ENCODE results near the gene ASCC3. TPM values are rescaled to one million over a fixed set of nuclear protein-coding genes. Genes with fewer than 3 reads are reported as not detected.
"Not testable (repeated sequence)": the region's sequence is repeated elsewhere in the genome, so short reads cannot be mapped to it uniquely, and the experiment has no call there.

ASCC3 gene
- total and polyA plus RNA-seq, 2 donors = 14.5 to 32.6 TPM

DNA sequence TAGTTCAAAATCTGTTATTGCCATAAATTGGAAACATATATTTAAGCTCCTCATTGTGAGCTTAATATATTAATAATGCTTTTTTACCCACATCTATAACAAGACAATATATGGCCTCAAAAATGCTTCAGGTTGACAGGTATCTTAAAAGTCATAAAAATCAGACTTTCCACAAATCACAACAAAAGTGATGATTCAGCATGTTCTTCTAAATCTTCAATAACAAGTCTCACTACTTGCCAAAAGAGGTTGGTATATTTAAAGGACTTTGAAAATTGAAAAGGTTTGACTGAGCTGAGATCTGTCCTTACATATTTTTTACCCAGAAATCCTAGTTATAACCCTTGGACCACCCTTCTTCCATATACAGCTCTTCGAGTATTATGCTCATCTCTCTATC lies 41.7 kb downstream of the ASCC3 start:
- Histone ChIP-seq H3K4me1 (ENCODE audit: control insufficient read depth in 2 of 2, insufficient read depth in 2 of 2, low read length in 2 of 2) (no peaks in the 10 kb centered on the region), H3K4me3 (ENCODE audit: low read length in 2 of 2) (no peak overlapping the region), H3K27me3 (ENCODE audit: control insufficient read depth in 2 of 2, insufficient read depth in 1 of 2, low read length in 1 of 2) (no peaks in the 10 kb centered on the region), H3K36me3 (ENCODE audit: control insufficient read depth in 2 of 2, insufficient read depth in 2 of 2, low read length in 1 of 2) (peaks cover 0 to 3% of the 10 kb centered on the region in 2 donors), H3K27ac (ENCODE audit: low read depth in 1 of 2, low read length in 1 of 2) (no peak overlapping the region), H3K9me3 (ENCODE audit: control insufficient read depth in 2 of 2, insufficient read depth in 1 of 2, low read length in 1 of 2) (no peaks in the 10 kb centered on the region)
- DNase-seq (ENCODE audit: low read depth in 6 of 9, low spot score in 9 of 9) = no peak
- 96% methylated on average over 1 of the region's 1 CpG for WGBS

GRCh38 chr6:100838011-100838410 lies 43.1 kb downstream of the ASCC3 start:
- no peak overlapping the region for H3K27ac ChIP-seq (ENCODE audit: low read depth in 1 of 2, low read length in 1 of 2)
- DNase-seq (ENCODE audit: low read depth in 6 of 9, low spot score in 9 of 9) = no peak
- H3K9me3 ChIP-seq (ENCODE audit: control insufficient read depth in 2 of 2, insufficient read depth in 1 of 2, low read length in 1 of 2) = no peaks in the 10 kb centered on the region
- no peaks in the 10 kb centered on the region for H3K4me1 ChIP-seq (ENCODE audit: control insufficient read depth in 2 of 2, insufficient read depth in 2 of 2, low read length in 2 of 2)
- H3K4me3 ChIP-seq (ENCODE audit: low read length in 2 of 2) = no peak overlapping the region
- H3K27me3 ChIP-seq (ENCODE audit: control insufficient read depth in 2 of 2, insufficient read depth in 1 of 2, low read length in 1 of 2) = no peaks in the 10 kb centered on the region
- H3K36me3 ChIP-seq (ENCODE audit: control insufficient read depth in 2 of 2, insufficient read depth in 2 of 2, low read length in 1 of 2) = peaks cover 0 to 3% of the 10 kb centered on the region in 2 donors

DNA sequence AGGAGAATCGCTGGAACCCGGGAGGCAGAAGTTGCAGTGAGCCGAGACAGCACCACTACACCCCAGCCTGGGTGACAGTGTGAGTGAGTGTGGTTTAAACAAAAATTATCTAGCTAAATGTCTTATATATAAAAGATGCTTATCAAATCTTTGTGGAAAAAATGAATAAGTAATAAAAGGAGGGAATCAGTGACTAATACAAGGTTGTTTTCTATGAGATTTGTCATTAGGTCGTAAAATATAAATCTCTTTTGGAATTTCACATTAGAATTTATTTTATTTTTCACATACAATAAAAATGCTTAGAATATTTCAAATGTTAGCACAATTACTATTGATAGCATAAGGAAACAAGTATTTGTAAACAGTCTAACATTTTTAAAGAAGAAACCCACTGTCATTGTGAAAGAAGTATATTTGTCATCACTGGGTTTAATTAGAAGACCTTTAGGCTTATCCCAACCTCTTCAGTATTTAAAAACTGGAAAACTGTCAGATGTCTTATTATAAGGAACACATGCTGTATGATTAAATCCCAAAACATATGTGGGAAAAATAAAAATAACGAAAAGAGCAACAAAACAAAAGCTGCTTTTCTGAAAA lies 47.1 kb downstream of the ASCC3 start:
- H3K36me3 ChIP-seq (ENCODE audit: control insufficient read depth in 2 of 2, insufficient read depth in 2 of 2, low read length in 1 of 2) = peaks cover 0 to 3% of the 10 kb centered on the region in 2 donors
- DNase-seq (ENCODE audit: low read depth in 6 of 9, low spot score in 9 of 9) = no peak
- H3K27ac ChIP-seq (ENCODE audit: low read depth in 1 of 2, low read length in 1 of 2) = no peak overlapping the region
- H3K4me1 ChIP-seq (ENCODE audit: control insufficient read depth in 2 of 2, insufficient read depth in 2 of 2, low read length in 2 of 2) = no peaks in the 10 kb centered on the region
- peaks cover 0 to 4% of the 10 kb centered on the region in 2 donors for H3K9me3 ChIP-seq (ENCODE audit: control insufficient read depth in 2 of 2, insufficient read depth in 1 of 2, low read length in 1 of 2)
- 97% methylated on average over 5 of the region's 5 CpGs for WGBS
- H3K27me3 ChIP-seq (ENCODE audit: control insufficient read depth in 2 of 2, insufficient read depth in 1 of 2, low read length in 1 of 2) = no peaks in the 10 kb centered on the region
- no peak overlapping the region for H3K4me3 ChIP-seq (ENCODE audit: low read length in 2 of 2)

DNA sequence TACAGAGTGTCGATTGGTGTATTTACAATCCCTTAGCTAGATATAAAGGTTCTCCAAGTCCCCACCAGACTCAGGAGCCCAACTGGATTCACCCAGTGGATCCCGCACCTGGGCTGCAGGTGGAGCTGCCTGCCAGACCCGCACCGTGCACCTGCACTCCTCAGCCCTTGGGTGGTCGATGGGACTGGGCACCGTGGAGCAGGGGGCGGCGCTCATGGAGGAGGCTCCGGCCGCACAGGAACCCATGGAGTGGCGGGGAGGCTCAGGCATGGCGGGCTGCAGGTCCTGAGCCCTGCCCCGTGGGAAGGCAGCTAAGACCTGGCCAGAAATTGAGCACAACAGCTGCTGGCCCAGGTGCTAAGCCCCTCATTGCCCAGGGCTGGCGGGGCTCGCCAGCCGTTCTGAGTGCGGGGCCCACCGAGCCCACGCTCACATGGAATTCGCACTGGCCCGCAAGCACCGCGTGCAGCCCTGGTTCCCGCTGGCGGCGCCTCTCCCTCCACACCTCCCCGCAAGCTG lies 52.0 kb downstream of the ASCC3 start:
- not testable (repeated sequence) for H3K4me1 ChIP-seq (ENCODE audit: control insufficient read depth in 2 of 2, insufficient read depth in 2 of 2, low read length in 2 of 2); H3K4me3 ChIP-seq (ENCODE audit: low read length in 2 of 2); H3K27me3 ChIP-seq (ENCODE audit: control insufficient read depth in 2 of 2, insufficient read depth in 1 of 2, low read length in 1 of 2); H3K9me3 ChIP-seq (ENCODE audit: control insufficient read depth in 2 of 2, insufficient read depth in 1 of 2, low read length in 1 of 2); H3K36me3 ChIP-seq (ENCODE audit: control insufficient read depth in 2 of 2, insufficient read depth in 2 of 2, low read length in 1 of 2); H3K27ac ChIP-seq (ENCODE audit: low read depth in 1 of 2, low read length in 1 of 2); DNase-seq (ENCODE audit: low read depth in 6 of 9, low spot score in 9 of 9)
- WGBS = 97% methylated on average over 27 of the region's 27 CpGs

GRCh38 chr6:100823041-100823440 lies 58.1 kb downstream of the ASCC3 start:
- H3K27me3 ChIP-seq (ENCODE audit: control insufficient read depth in 2 of 2, insufficient read depth in 1 of 2, low read length in 1 of 2) = no peaks in the 10 kb centered on the region
- H3K27ac ChIP-seq (ENCODE audit: low read depth in 1 of 2, low read length in 1 of 2) = no peak overlapping the region
- H3K4me3 ChIP-seq (ENCODE audit: low read length in 2 of 2) = no peak overlapping the region
- no peaks in the 10 kb centered on the region for H3K9me3 ChIP-seq (ENCODE audit: control insufficient read depth in 2 of 2, insufficient read depth in 1 of 2, low read length in 1 of 2)
- DNase-seq (ENCODE audit: low read depth in 6 of 9, low spot score in 9 of 9) = no peak
- H3K4me1 ChIP-seq (ENCODE audit: control insufficient read depth in 2 of 2, insufficient read depth in 2 of 2, low read length in 2 of 2) = no peaks in the 10 kb centered on the region
- H3K36me3 ChIP-seq (ENCODE audit: control insufficient read depth in 2 of 2, insufficient read depth in 2 of 2, low read length in 1 of 2) = no peaks in the 10 kb centered on the region
- 98% methylated on average over 5 of the region's 5 CpGs for WGBS

DNA sequence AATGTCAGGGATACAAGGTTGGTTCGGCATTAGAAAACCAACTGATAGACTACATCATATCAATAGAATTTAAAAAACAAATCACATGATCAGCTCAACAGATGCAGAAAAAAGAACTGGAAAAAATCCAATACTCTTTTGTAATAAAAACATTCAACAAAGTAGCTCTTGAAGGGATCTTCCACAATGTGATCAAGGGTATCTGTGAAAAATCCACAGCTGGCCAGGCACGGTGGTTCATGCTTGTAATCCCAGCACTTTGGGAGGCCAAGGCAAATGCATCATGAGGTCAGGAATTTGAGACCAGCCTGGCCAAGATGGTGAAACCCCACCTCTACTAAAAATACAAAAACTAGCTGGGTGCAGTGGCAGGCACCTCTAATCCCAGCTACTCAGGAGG lies 63.1 kb downstream of the ASCC3 start:
- Histone ChIP-seq H3K36me3 (ENCODE audit: control insufficient read depth in 2 of 2, insufficient read depth in 2 of 2, low read length in 1 of 2) (no peaks in the 10 kb centered on the region), H3K4me3 (ENCODE audit: low read length in 2 of 2) (no peak overlapping the region), H3K4me1 (ENCODE audit: control insufficient read depth in 2 of 2, insufficient read depth in 2 of 2, low read length in 2 of 2) (no peaks in the 10 kb centered on the region), H3K9me3 (ENCODE audit: control insufficient read depth in 2 of 2, insufficient read depth in 1 of 2, low read length in 1 of 2) (no peaks in the 10 kb centered on the region), H3K27ac (ENCODE audit: low read depth in 1 of 2, low read length in 1 of 2) (no peak overlapping the region), H3K27me3 (ENCODE audit: control insufficient read depth in 2 of 2, insufficient read depth in 1 of 2, low read length in 1 of 2) (no peaks in the 10 kb centered on the region)
- no peak for DNase-seq (ENCODE audit: low read depth in 6 of 9, low spot score in 9 of 9)
- WGBS = over 99% methylated on average over 2 of the region's 2 CpGs

DNA sequence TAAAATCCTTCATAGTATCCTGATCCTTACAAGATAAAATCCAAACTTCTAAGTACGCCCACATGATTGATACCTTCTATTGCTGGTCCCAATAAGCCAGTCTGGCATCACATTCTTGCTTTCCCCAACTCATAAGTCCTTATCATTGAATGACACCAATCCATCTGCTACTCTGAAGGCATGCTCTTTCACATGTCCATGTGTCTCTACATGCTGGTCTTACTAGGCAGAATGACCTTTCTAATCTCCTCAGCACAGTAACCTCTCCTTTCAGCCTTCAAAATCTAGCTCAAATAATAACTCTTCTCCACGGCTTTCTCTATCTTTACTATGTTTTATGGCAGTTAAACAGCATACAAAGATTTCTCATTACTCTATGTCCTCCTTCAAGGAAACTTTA lies 71.1 kb downstream of the ASCC3 start:
- H3K27me3 ChIP-seq (ENCODE audit: control insufficient read depth in 2 of 2, insufficient read depth in 1 of 2, low read length in 1 of 2) = no peaks in the 10 kb centered on the region
- DNase-seq (ENCODE audit: low read depth in 6 of 9, low spot score in 9 of 9) = no peak

DNA sequence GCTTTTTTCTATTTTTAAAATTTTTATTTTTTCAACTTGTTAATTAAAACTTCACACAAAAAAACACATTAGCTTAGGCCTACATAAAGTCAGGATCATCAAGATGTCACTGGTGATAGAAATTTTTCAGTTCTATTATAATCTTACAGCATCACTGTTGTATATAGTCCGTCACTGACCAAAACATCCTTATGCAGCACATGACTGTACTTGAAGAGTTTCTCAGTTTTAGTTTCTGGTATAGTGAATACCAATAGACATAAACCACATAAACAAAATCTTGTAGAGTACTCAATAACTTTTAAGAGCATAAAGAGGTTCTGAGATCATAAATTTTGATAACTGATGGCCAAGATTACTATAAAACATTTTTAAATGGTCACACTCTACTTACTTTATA lies 71.8 kb downstream of the ASCC3 start:
- no peaks in the 10 kb centered on the region for H3K27me3 ChIP-seq (ENCODE audit: control insufficient read depth in 2 of 2, insufficient read depth in 1 of 2, low read length in 1 of 2)
- no peak for DNase-seq (ENCODE audit: low read depth in 6 of 9, low spot score in 9 of 9)
- no peaks in the 10 kb centered on the region for H3K36me3 ChIP-seq (ENCODE audit: control insufficient read depth in 2 of 2, insufficient read depth in 2 of 2, low read length in 1 of 2)
- no peaks in the 10 kb centered on the region for H3K9me3 ChIP-seq (ENCODE audit: control insufficient read depth in 2 of 2, insufficient read depth in 1 of 2, low read length in 1 of 2)
- H3K4me3 ChIP-seq (ENCODE audit: low read length in 2 of 2) = no peak overlapping the region
- no peak overlapping the region for H3K27ac ChIP-seq (ENCODE audit: low read depth in 1 of 2, low read length in 1 of 2)
- 99% methylated on average over 1 of the region's 1 CpG for WGBS
- H3K4me1 ChIP-seq (ENCODE audit: control insufficient read depth in 2 of 2, insufficient read depth in 2 of 2, low read length in 2 of 2) = no peaks in the 10 kb centered on the region

More for the DNA sequence above, 71.1 kb downstream of the ASCC3 start:
- no peak overlapping the region for H3K27ac ChIP-seq (ENCODE audit: low read depth in 1 of 2, low read length in 1 of 2)
- H3K36me3 ChIP-seq (ENCODE audit: control insufficient read depth in 2 of 2, insufficient read depth in 2 of 2, low read length in 1 of 2) = no peaks in the 10 kb centered on the region
- no peaks in the 10 kb centered on the region for H3K9me3 ChIP-seq (ENCODE audit: control insufficient read depth in 2 of 2, insufficient read depth in 1 of 2, low read length in 1 of 2)
- H3K4me1 ChIP-seq (ENCODE audit: control insufficient read depth in 2 of 2, insufficient read depth in 2 of 2, low read length in 2 of 2) = no peaks in the 10 kb centered on the region
- H3K4me3 ChIP-seq (ENCODE audit: low read length in 2 of 2) = no peak overlapping the region
- 98% methylated on average over 2 of the region's 2 CpGs for WGBS

- Histone ChIP-seq H3K4me1 (ENCODE audit: control insufficient read depth in 2 of 2, insufficient read depth in 2 of 2, low read length in 2 of 2) (no peaks in the 10 kb centered on the region), H3K4me3 (ENCODE audit: low read length in 2 of 2) (no peak overlapping the region), H3K9me3 (ENCODE audit: control insufficient read depth in 2 of 2, insufficient read depth in 1 of 2, low read length in 1 of 2) (no peaks in the 10 kb centered on the region), H3K27ac (ENCODE audit: low read depth in 1 of 2, low read length in 1 of 2) (no peak overlapping the region), H3K36me3 (ENCODE audit: control insufficient read depth in 2 of 2, insufficient read depth in 2 of 2, low read length in 1 of 2) (no peaks in the 10 kb centered on the region), H3K27me3 (ENCODE audit: control insufficient read depth in 2 of 2, insufficient read depth in 1 of 2, low read length in 1 of 2) (no peaks in the 10 kb centered on the region)
- WGBS = 97% methylated on average over 3 of the region's 3 CpGs
- DNase-seq (ENCODE audit: low read depth in 6 of 9, low spot score in 9 of 9) = no peak
Measured at GRCh38 chr6:100808638-100809275, 72.4 kb downstream of the ASCC3 start.

Measured in thymus (tissue), 11 donors.